MM.1S (cell line): ENCODE data around the gene ALX1.

Experiments used
- CTCF ChIP-seq: fragments of 300-600 bp; sonication (generic); IDR thresholded peaks from 2 replicates; pipeline ENCODE4 v1.5.1; 2016; ENCODE audit warnings: antibody characterized with exemption, low read length, mixed read lengths
- EZH2 ChIP-seq: fragments of 300-600 bp; sonication (generic); optimal IDR thresholded peaks from 2 replicates; pipeline ENCODE3; 2017; ENCODE audit warnings: low read depth, mild to moderate bottlenecking, antibody characterized with exemption, low read length, mixed read lengths
- EZH2phosphoT487 ChIP-seq: fragments of 300-600 bp; sonication (generic); IDR thresholded peaks from 2 replicates; pipeline ENCODE4 v1.6.1; 2018; ENCODE audit warnings: antibody characterized with exemption, low read length

- no peak for TF ChIP-seq CTCF
- no peak for TF ChIP-seq EZH2
- no peak for TF ChIP-seq EZH2phosphoT487
These were observed 1.2 kb upstream of the ALX1 start for GRCh38 chr12:85278598-85279448.
